GM15510 (cell line): Measurements from ENCODE around the gene ANKRD13B.

Experiments
- POLR2A ChIP-seq: IDR thresholded peaks from 3 replicates; pipeline ENCODE4 v1.6.1; 2011; ENCODE audit warnings: borderline replicate concordance; ENCODE audit not compliant: insufficient read length; ENCODE audit errors: extremely low read depth

ANKRD13B gene

DNA sequence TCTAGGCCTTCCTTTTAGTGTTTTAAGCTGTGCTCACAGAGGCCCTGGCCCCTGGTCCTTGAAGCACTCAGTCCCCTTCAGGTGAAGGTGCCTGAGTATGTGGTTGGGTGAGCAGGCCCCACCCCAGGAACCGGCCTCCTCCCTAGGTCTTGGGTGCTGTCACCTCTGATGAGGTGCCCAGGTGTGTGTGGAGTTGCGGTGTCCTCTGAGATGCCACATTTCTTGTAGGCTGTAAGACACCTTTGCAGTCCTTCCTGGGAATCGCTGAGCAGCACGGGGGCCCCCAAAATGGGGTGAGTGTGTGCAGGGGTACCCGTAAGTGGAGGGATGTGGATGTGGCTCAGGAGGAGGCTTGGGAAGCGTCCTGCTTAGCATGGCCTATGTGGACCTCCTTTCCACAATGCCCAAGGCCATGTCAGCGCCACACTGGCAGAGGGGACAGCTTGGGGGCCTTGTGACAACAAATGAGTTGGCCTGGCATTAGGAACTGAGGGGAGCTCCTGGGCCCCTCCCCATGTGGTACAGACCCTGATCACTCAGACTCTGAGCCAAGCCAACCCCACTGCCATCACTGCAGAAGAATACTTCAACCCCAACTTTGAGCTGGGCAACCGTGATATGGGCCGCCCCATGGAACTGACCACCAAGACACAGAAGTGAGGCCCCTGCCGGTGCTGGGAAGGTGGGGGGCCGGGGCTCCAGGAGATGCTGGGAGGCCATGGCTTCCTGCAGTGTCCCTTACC lies 18.6 kb downstream of the ANKRD13B start:
- TF ChIP-seq POLR2A, result no peak

DNA sequence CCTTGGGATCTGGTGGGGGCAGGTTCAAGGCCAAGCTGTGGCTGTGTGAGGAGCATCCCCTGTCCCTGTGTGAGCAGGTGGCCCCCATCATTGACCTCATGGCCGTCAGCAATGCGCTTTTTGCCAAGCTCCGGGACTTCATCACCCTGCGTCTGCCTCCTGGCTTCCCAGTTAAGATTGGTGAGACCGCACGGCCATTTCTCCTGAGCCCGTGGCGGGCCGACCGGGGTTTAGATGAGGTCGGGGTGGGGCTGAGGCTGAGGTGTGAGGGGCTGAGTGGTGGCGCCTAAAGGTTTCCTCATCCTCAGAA lies 19.1 kb downstream of the ANKRD13B start:
- no peak for TF ChIP-seq POLR2A

DNA sequence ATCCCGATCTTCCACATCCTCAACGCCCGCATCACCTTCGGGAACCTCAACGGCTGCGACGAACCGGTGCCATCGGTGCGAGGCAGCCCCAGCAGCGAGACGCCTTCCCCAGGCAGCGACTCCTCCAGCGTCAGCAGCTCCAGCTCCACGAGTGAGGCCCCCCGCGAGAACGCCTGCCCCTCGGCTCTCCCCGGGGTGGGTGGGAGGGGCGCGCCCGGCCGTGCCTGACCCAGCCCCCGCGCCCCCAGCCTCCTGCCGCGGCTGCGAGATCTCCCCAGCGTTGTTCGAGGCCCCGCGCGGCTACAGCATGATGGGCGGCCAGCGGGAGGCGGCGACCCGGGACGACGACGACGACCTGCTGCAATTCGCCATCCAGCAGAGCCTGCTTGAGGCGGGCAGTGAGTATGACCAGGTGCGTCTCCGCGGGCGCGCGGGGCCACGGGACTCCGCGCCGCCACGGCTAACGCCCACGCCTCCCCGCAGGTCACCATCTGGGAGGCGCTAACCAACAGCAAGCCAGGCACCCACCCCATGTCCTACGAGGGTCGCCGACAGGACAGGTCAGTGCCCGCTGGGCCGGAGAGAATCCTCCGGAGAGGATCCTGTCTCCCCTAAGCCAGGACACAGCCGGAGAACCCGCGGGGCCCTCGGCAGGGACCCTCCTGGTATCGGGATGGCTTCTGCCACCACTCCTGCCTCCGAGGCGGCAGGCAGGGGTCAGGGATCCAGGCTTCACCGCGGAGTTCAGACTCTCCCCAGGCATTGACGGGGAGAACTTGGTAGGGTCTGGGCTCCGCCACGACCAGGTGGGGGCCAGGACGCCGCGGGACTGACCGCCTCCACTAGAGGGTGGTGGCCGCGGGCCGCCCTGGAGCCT lies 19.7 kb downstream of the ANKRD13B start:
- TF ChIP-seq POLR2A, result no peak

DNA sequence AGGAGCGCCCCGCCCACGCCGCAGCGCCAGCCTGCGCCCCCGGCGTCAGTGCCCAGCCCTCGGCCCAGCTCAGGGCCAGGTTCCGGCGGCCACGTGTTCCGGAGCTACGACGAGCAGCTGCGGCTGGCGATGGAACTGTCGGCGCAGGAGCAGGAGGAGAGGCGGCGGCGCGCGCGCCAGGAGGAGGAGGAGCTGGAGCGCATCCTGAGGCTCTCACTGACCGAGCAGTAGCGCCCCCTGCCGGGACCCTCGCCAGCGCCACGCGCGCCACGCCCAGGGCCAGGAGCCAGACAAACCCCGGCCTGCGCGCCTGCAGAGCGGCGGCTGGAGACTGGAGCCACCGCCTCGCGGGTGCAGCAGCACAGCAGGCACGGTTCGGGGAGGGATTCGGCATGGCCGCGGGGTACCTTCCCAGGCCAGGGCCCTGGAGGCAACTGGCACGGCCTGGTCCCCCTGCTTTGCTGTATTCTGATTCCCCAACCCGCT lies 20.5 kb downstream of the ANKRD13B start:
- no peak for TF ChIP-seq POLR2A

DNA sequence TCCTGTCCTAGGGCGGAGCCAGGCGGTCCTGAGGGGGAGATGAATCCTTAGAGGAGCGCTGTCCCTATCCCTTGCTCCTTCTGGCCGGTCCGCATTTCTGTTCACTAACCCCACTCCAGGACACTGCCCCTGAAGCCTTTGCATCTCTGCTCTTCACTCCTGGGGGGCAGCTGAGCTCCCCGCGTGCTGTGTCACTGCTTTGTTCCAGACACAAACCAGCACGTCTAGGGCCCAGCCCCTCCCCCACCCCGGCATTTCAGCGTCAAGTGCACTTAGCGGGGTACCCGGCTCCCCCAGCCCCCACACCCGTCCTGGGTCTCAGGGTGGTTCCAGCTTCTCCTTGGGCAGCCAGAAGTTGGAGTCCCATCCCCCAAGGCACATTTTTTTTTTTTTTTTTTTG lies 20.9 kb downstream of the ANKRD13B start:
- TF ChIP-seq POLR2A, result no peak

DNA sequence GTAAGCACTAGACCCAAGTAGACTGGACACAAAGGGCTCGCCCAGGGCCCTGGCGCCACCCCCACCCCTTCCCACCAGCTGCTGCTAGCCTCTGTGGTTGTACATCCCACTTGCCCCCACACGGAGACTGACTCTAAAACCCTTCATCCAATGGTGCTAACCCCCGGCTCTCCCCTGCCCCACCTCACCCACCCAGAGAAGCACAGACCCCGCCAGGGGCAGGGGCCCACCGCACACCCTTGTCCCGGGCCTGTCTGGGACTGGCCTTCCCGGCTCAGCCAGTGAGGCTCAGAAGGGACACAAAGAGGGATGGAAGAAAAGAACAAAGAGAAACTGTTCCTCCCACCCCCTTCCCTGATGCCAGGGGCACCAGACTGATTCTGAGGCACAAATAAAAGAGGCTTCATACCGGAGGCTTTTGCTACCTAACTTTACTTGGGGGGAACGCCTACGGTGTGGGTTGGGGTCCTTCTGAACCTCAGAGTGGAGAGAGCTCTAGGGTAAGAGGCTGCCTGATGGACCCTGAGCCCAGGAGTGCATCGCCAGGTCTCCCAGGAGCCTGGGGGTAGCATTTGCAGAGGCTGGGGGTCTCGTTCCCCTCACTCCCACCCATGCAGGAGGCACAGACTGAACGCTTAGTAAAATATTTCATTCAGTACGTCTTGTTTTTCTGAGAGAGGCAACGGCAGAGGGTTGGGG lies 21.6 kb downstream of the ANKRD13B start:
- TF ChIP-seq POLR2A, result no peak

DNA sequence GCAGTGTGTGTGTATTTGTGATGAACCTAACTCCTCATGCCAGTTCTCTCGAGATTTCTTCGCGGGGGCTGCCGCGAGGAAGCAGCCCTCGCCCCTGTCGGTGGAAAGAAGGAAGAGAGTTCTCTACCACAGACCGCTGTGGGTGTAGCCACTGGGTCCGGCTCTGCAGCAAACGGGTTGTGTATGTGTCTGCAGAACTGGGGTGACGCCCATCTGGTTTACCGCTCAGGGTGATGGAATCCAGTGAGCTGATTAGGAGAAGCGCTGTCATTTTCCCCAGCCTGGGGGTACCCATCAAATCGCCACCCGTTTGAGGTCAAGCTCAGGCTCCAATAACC lies 22.1 kb downstream of the ANKRD13B start:
- TF ChIP-seq POLR2A, result no peak

DNA sequence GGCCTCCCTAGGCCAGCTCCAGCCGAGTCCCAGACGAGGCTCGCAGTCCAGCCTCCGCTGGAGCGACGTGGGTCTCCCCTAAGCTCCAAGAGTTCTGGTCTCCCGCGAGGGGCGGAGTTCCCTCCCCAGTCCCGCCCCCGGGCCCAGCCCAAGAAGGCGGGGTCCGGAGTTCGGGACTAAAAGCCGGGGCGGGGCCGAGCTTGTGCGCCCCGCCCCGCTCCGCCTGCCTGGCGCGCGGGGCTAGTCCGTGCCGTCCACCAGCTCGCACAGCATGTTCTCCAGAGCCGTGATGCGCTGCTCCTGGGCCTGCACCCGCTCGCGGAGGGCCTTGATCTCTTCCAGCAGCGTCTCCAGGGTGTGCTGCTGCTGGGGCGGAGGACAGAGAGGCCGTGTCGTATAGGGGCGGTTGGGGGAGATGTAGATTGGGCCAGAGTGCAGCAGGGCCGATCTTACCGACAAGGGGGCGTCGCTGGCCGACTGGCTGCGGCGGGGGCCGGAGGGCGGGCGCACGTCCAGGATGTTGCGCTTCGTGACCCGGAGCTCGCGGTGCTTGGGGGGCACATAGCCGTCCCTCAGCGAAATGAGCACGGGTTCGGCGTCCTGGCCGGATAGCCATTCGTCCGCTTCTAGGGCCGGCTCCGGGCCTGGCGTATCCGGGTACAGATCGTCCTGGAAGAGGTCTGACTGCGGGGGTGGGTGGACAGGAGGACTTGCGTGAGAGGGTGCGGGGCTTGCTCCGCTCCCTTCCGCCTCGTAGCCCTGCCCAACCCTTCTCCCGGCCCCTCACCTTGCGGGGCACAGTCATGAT lies 22.8 kb downstream of the ANKRD13B start:
- no peak for TF ChIP-seq POLR2A

DNA sequence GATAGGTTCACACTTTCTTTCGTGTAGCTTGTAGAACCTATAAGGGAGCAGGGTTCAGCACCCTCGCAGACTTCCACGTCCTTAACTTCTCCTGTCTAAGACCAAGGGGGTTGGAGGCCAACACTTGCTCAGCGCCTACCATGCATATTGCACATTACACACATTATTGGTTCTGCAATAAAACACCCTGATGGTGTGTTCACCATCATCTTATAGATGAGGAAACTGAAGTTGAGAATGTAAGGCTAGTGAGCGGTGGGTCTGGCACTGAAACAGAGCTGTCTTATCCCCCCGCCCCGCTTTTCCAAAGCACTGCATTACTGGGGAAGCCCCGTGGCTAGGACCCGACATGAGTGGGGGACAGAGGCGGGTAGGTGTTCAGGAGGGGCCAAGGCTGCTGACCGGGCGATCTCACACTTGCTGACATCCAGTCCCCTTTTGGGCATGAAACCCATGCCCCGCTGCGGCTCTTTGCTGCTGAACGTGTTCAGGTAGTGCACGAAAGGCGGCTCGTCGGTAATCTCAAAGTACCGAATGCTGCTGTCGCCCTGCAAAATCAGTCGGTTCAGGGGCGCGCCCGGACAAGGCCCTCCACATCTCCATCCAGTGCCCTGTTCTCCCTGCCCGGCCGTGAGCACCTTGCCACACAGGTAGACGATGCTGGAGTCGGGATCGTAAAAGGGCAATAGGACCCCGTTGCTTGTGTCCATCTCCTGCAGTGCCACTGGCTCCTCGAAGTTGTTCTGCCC lies 23.5 kb downstream of the ANKRD13B start:
- no peak for TF ChIP-seq POLR2A

DNA sequence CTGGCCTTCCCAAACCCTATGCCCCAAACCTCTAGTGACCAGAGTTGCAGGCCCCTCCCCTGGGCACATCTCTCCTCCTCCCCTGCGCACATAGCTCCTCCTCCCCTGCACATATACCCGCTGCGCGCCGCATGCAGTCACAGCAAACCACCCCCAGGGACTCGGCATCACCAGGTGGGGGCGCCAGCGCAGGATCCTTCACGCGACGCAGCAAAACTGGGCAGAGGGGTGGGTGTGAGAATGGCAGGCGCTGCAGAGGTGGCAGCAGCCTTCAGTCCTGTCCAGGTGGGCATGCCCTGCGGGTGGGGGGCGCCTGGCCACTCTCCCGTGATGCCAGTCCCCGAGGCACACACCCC lies 24.2 kb downstream of the ANKRD13B start:
- peak; percentile 42 for TF ChIP-seq POLR2A

DNA sequence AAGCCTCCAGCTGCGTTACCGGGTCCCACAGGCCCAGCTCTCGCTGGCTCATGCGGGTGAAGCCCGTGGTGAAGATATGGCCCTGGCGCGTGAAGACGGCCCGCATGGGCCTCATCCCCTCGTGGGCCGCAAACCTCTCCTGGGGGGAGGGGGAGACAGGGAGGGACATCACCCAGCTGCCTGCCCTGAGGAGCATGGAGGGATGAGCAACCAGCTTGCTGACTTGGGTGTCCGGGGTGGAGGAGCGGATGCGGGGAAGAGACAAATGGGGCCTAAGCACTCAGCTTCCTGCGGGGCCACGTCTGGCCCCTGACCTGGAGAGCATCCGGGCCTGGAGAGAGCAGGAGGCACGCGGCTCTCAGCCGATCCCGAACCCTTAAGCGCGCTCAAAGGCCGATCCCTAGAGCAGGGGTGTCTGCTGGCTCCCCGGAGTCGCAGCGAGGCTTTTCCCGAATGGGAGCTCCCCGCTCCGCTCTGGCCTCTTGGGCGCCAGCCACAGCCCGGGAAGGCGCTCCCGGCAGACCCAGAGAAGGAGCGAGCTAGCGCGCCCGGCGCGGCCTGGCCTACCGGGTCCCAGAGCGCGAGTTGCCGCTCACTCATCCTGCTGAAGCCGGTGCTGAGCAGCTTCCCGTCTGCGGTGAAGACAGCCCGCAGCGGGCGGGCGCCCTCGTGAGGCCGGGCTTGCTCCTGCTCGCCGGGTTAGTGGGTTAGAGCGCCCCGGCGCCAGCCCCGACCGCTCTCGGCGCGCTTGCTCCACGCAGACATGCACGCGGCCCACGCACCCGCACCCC lies 24.7 kb downstream of the ANKRD13B start:
- no peak for TF ChIP-seq POLR2A

DNA sequence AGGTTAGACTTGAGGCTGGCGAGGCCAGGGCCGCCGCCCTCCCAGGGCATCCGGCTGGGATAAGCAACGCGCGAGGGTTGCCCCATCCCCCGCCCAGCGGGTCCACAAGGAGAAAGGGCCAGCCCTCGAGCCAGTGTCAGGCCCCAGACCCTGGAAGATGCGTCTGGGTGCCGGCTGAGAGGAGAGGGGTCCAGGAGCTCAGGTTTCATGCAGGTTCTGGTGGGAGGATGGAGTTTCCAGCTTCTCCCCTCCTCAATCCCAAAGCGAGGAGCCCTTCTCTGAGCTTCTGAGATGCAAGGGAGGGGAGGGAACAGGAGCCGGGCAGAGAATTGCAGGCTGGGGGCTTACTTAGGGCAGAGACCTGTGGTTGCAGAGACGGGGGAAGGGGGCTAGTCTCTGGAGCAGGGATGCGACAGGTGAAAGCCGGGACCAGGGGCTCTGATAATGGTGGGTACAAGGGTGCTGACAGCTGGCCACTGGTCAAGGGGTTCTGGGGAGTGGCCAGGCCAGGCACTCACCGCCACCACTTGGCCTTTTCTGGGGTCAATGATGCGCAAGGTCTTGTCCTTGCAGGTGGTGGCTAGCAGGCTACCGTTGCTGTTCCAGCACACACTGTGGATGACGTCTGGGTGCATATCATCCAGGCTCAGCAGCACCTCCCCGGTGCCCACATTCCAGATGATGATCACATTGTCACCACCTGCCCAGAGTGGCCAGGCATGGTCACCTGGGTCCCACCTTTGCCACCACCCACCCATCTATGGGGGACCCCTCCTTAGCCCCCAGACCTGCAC lies 25.5 kb downstream of the ANKRD13B start:
- no peak for TF ChIP-seq POLR2A
